ENCODE results near the gene ZNF83. TPM values are rescaled to one million over a fixed set of nuclear protein-coding genes. Genes with fewer than 3 reads are reported as not detected.
"Not testable (repeated sequence)": the region's sequence is repeated elsewhere in the genome, so short reads cannot be mapped to it uniquely, and the experiment has no call there.

The ZNF83 gene
- total RNA-seq, 1 donor from 2014 or later = 45.6 TPM

DNA sequence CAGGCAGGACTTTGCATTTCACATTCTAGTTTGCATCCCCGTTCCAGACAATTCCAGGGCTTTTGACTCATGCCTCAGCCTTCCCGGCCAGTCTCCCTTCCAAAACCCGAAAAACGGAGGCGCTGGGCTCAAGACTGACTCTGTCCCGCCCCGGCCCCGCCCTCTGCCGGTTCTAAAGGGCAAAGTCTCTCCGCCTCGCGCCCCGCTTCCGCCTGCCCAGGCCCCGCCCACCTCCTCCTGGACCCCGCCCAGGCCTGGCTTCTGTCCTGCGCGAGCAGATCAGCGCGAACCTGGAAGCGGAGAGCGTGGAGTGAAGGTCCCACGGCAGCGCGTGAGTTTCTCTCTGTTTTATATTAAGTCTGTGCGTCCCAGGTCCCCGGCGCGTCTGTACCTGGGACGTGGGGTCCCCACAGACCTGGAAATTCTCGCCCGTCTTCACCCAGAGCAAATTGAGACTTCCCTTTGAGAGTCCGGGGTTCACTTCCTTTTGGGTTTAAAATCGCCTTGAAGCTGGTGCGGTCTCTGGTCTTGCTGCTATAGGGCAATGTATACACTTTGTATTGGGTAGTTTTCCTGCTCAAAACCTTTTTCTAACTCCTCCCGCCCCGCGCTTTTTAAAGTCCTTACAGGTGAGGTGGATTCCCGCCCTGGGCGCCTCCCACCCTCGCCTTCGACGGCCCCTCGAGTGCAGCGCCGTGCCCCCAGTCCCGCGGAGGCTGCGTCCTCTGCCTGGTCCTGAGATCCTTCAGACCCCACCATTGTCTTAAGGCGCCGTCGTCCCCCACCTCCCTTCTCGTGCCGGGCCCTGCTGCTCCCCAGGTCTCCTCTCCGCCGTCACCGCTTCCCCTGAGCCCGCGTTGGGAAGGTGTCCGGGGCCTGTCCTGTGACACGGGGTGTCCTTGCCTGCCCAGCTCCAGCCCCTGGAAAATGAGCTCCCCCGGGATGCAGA, 36.9 kb downstream of the ZNF83 start:
- TF ChIP-seq, protein P1, sequence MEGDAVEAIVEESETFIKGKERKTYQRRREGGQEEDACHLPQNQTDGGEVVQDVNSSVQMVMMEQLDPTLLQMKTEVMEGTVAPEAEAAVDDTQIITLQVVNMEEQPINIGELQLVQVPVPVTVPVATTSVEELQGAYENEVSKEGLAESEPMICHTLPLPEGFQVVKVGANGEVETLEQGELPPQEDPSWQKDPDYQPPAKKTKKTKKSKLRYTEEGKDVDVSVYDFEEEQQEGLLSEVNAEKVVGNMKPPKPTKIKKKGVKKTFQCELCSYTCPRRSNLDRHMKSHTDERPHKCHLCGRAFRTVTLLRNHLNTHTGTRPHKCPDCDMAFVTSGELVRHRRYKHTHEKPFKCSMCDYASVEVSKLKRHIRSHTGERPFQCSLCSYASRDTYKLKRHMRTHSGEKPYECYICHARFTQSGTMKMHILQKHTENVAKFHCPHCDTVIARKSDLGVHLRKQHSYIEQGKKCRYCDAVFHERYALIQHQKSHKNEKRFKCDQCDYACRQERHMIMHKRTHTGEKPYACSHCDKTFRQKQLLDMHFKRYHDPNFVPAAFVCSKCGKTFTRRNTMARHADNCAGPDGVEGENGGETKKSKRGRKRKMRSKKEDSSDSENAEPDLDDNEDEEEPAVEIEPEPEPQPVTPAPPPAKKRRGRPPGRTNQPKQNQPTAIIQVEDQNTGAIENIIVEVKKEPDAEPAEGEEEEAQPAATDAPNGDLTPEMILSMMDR (conservative IDR thresholded peaks at IDR 0.05) = peak; percentile 56
- H3K27me3 Mint-ChIP-seq (ENCODE audit: low read depth) = no peaks in the 10 kb centered on the region

DNA sequence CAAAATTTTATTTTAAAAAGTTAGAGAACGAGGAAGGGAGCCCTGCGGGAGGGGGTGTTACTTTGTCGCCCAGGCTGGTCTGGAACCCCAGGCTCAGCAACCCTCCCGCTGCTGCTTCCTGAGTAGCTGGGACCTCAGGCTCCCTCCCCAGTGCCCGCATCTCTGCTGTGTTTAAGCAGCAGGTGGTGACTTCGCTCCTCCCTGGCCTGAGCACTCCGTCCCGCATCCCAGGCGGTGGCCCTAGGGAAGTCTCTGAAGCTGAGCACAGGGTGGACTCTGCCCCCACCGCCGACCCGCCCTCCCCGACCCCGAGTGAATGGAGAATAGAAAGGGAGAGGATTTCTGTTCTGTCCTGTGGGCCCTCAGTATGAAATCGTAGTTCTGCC, 37.5 kb downstream of the ZNF83 start:
- H3K27ac Mint-ChIP-seq (ENCODE audit: unreplicated experiment) = peak overlapping the region; percentile 67
- no peak for DNase-seq (ENCODE audit: low read depth, low spot score)

More for the DNA sequence above, 36.9 kb downstream of the ZNF83 start:
- H3K36me3 Mint-ChIP-seq (ENCODE audit: low read depth) = peaks cover 23% of the 10 kb centered on the region
- H3K27ac Mint-ChIP-seq (ENCODE audit: unreplicated experiment) = peak overlapping the region; percentile 67
- H3K4me1 Mint-ChIP-seq = peaks cover 25% of the 10 kb centered on the region
- H3K9me3 Mint-ChIP-seq = peaks cover 7% of the 10 kb centered on the region
- peak overlapping the region; percentile 91 for H3K4me3 Mint-ChIP-seq
- DNase-seq (ENCODE audit: low read depth, low spot score) = peak; percentile 93

DNA sequence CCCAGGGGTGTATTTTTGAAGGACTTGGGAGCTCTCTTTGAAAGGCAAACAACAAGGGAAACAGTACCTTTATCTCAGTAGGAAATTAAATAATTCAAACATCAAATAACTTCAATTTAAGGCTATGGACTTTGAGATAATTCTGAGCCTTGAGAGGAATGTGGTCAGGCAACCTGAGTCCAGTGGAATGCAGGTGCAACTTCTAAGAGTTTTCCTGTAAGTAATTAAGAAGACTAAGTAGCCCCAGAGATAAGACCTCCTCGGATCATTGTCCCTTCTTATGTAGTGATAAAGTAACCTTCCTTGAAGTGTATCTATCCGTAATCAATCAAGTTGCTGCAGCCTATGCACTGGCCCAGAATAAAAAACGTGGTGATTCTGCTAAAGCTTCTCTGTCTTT, 38.9 kb downstream of the ZNF83 start:
- Mint-ChIP-seq H3K27ac (ENCODE audit: unreplicated experiment) (no peak overlapping the region), H3K9me3 (peaks cover 9% of the 10 kb centered on the region), H3K27me3 (ENCODE audit: low read depth) (no peaks in the 10 kb centered on the region), H3K36me3 (ENCODE audit: low read depth) (peaks cover 28% of the 10 kb centered on the region), H3K4me1 (peaks cover 21% of the 10 kb centered on the region), H3K4me3 (no peak overlapping the region)
- TF ChIP-seq, protein P1 (conservative IDR thresholded peaks at IDR 0.05) = no peak
- DNase-seq (ENCODE audit: low read depth, low spot score) = no peak

More for the DNA sequence above, 37.5 kb downstream of the ZNF83 start:
- TF ChIP-seq, protein P1 (conservative IDR thresholded peaks at IDR 0.05) = no peak
- Mint-ChIP-seq H3K27me3 (ENCODE audit: low read depth) (no peaks in the 10 kb centered on the region), H3K4me1 (peaks cover 23% of the 10 kb centered on the region), H3K4me3 (peak overlapping the region; percentile 91), H3K36me3 (ENCODE audit: low read depth) (peaks cover 25% of the 10 kb centered on the region), H3K9me3 (peaks cover 9% of the 10 kb centered on the region)

DNA sequence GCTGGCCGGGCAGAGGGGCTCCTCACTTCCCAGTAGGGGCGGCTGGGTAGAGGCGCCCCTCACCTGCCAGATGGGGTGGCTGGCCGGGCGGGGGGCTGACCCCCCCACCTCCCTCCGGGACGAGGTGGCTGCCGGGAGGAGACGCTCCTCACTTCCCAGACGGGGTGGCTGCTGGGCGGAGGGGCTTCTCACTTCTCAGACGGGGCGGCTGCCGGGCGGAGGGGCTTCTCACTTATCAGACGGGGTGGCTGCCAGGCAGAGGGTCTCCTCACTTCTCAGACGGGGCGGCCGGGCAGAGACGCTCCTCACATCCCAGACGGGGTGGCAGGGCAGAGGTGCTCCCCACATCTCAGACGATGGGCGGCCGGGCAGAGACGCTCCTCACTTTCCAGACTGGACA, 44.7 kb downstream of the ZNF83 start:
- not testable (repeated sequence) for H3K9me3 Mint-ChIP-seq; H3K4me1 Mint-ChIP-seq; H3K4me3 Mint-ChIP-seq; H3K27me3 Mint-ChIP-seq (ENCODE audit: low read depth); DNase-seq (ENCODE audit: low read depth, low spot score); H3K27ac Mint-ChIP-seq (ENCODE audit: unreplicated experiment)
- peaks cover 41% of the 10 kb centered on the region for H3K36me3 Mint-ChIP-seq (ENCODE audit: low read depth)

DNA sequence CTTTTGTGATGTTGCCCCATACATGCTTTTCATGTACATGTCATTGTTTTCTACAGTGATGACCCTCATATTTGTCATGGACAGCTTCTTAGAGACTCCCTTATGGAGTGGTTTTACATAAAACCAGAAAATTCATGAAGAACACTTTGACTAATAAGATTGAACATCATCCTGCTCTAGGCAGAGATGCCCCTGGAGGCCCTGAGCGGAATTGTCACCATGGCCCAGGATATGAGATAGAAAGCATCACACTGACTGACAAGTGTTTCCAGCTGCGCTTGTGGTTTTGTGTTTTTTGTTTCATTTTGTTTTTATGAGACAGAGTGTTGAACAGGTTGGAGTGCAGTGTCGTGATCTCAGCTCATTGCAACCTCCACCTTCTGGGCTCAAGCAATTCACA, 45.9 kb downstream of the ZNF83 start:
- peaks cover 5% of the 10 kb centered on the region for H3K9me3 Mint-ChIP-seq

More for the DNA sequence above, 45.9 kb downstream of the ZNF83 start:
- DNase-seq (ENCODE audit: low read depth, low spot score) = no peak
- no peaks in the 10 kb centered on the region for H3K4me1 Mint-ChIP-seq
- TF ChIP-seq, protein P1 (conservative IDR thresholded peaks at IDR 0.05) = no peak
- H3K27ac Mint-ChIP-seq (ENCODE audit: unreplicated experiment) = no peak overlapping the region
- no peaks in the 10 kb centered on the region for H3K27me3 Mint-ChIP-seq (ENCODE audit: low read depth)
- no peak overlapping the region for H3K4me3 Mint-ChIP-seq
- H3K36me3 Mint-ChIP-seq (ENCODE audit: low read depth) = peaks cover 43% of the 10 kb centered on the region
